NCI-H2196 treated with DMSO at 0.1 percent for 48 hours (cell line): ENCODE results near the gene RAMACL.

Source experiments
- DNase-seq: peaks from one replicate; lab custom pipeline; 2025; ENCODE audit not compliant: unreplicated experiment; lab: John Stamatoyannopoulos, UW

The RAMACL gene

DNA sequence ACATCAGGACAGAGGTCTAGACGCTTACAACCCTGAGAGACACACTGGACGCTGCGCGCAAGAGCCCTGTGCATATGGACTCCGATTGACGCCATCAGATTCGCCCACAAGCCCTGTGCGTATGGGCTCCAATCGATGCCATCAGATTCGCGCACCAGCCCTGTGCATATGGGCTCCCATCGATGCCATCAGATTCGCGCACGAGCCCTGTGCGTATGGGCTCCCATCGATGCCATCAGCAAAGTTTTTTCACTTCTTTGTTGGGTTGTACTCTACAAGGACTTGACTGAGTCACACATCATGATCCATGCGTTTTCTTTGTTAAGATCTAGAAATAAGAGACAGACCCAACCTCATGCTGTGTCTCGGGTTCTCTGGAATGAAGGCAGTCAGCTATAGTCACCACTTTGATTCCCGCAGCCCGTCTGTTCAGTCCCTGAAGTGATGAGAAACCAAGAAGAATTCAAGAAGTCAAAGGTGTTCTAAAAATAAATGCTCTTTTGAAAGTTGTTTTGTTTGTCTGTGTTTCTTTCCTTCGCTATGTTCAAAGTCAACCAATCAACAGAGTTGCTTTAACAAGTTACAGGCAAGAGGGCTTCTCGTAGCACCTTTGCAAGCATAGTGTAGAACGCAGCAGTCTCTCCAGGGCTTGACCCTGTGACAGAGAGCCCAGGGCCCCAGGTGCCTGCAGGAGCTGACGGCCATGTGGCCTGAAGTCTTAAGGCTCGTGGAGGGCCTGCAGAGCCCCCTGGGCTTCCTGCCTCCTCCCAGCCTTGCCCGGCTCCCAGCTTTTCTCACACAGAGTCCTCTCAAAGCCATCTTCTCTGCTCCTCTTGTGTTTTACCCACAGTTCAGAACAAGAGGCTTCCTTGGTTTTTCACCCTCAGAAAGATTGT lies 32.6 kb upstream of the RAMACL start:
- DNase-seq: no peak

DNA sequence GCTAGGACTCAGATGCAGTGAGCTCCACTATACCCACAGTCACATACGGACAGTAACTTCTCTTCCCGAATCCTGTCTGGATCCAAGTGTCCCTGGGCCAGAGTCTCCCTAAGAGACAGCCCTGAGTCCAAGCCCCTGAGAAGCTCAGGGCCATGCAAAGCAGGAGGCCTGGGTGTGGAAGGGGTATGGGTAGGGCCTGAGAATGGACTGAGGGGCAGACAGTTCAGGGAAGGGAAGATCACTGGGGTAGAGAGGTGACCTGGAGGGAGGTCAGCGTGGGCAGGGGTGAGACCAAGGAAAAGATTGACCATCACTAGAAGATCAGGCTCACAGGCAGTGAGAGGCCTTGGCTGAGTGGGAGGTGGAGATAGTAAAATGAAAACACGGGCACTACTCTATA lies 31.8 kb upstream of the RAMACL start:
- no peak for DNase-seq

DNA sequence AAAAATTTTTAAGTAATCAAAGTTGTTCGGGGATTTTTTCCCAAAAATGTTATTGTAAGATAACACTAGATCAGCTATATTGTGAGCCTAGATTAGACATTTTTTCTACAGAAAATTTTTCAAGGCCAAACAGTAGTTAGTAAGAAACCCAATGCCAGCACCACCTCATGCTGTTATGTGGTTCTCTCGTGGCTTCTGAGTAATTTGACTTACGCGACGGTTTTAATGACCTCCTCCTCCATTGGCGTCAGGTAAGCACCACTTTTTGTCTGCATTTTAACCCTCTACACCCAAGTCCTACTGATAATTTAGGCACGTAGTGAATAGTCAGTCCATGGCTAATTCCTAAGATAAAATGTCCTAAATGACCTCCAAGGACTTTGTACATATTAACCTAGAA lies 30.9 kb upstream of the RAMACL start:
- DNase-seq: no peak

DNA sequence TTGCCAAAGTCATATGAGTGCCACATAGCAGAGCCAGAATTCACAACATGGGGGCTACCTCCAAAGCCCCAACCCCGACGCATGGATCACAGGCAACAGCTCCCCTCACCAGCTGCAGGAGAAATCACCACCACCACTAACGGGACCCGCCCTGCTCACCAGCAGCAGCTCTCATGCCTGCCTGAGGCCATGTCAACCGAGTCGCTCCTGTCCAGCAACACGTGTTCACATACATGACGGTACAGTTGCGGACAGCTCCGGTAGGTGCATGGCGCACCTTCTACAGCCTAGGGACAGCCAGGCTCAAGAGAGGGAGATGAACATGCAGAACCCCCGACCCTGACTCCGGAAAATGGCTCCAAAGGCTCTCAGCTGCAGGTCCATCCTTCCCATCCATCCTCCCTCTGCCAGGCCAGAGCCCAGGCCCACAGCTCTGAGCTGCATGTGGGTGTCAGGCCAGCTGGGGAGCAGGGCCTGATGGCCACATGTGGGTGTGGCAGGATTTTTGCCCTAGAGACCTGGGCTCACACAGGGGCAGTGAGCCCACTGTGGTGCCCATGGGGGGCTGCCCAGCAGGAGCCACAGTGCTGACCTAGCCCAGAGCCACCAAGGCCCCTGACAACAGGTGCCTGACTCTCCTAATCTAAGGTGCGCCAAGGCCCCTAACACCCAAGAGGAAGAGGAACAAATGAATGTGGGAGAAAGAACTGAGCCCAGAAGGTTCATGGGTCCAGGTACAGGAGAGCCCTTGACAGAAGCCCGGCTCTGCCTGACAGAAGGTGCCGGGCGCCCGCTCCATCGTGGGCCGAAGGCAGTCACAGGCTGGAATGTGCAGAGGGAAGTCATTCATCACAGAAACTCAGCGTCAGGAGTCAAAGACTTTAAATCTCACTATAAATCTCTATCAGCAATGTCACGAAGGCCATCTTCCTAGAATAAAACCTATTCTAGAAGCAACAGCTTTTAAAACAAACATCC lies 30.1 kb upstream of the RAMACL start:
- no peak for DNase-seq

DNA sequence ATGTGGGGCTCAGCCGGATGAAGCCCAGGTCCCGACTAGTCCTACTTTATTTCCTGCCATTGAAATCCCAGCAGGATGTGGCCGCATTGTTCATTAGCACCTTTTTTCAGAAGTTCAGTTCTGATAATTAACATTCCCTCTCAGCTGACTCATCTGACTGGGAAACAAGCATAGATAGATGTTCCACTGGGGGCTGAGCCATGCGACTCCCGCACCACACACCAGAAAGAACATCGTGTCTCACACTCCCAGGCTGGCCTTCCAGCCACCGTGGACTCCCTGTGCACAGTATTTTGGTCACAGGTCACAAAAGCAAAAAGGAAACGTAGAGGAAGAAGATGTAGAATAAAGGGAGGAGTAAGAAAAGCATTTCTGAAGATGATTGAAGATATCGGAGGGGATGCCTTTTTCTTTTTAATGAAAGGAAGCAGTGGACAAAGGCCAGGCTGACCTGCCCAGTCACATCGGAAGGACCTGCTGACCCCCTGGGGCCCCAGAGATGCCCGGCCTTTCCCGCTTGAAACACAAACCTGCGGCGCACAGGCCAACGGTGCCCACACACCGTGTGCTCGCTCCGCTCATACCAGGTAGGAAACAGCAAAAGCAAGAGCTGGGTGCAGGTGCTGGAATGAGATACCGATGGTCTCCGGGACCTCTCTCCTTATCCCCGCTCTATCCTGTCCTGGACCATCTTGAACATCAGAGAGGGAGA lies 28.7 kb upstream of the RAMACL start:
- DNase-seq: no peak

DNA sequence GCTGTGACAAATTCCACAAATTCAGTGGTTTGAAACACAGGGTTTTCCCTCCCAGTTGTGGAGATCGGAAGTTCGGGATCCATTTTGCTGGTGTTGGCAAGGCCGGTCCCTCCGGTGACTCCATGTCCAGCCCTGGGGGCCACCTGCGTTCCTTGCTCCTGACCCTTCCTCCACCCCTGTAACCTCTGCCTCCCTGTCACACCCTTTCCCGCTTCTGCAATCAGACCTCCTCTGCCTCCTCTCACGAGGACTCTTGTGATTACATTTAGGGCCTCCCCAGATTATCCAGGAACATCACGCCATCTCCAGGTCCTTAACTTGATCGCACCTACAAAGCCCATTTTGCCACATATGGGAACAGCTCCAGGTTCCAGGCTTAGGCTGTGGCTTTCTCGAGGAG lies 28.1 kb upstream of the RAMACL start:
- no peak for DNase-seq

DNA sequence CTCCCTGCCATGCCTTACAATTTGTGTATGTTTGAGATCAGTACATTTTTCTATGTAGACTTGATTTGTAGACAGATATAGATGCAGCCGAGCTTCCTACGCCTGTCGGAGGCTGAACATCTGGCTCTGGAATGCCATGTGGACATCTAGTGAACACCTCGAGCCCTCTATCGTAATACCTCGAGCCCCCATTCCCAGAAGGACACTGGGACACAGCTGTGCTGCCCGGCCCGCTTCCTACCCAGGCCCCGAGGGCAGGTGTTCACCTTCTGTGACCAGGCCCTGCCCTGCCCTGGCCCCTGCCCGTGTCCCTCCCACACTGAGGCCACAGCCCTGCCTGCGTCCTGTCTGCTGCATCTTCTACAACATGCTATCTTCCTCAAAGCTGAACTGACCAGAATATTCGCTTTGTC lies 27.7 kb upstream of the RAMACL start:
- no peak for DNase-seq

DNA sequence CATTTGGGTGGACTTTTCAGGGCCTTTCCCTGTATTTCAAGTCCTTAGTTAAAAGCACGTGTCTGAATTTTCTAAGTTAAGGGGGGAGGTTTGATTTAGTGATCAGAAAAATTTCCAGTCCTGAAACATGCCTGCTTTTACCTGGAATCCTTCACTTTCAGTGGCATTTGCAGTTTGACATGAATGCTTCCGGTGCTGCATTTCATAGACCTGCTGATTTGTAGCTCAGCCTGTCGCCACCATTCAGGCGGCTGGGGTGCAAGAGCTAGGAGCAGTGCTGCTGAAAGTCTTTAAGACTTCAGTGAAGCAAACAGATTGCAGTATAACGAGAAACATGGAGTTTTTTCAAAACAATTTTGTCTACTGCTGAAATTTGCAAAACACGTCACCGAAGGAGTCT lies 26.5 kb upstream of the RAMACL start:
- no peak for DNase-seq

DNA sequence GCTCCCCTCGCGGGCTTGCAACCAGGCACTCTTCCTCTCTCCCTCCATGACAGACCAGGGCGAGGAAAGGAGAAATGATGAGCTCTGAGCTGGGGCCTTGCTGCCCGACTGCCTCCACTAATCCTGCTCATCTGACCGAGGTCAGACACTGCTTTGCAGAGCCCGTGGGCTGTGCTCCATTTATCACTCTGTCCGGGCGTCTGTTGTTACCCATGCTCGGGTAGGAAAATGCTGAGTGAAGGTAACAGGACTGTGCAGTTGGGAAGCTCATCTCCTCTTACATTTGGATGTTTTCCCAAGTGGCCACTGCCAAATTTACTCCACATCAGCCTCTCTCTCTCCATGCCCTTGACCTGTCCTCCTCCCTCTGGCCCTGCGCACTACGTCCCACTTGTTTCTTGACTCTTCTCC lies 26.0 kb upstream of the RAMACL start:
- DNase-seq: no peak

DNA sequence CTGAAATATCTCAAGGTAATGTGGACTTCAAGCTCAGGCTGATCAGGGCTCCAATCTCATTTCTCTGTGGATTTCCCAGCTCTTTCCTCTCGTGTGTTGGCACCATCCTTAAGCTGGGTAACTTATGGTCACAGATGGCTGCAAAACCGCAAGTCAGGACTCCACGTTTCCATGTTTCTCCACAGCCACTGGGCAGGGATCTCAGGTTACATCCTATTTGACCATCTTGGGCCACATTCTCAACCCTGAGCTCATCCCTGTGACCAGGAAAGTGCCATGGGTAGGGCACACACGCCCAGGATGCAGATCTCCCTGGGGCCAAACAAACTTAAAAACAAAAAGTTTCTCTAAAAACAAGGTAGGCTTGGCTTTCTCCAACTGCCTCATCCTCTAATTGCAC lies 25.2 kb upstream of the RAMACL start:
- no peak for DNase-seq

DNA sequence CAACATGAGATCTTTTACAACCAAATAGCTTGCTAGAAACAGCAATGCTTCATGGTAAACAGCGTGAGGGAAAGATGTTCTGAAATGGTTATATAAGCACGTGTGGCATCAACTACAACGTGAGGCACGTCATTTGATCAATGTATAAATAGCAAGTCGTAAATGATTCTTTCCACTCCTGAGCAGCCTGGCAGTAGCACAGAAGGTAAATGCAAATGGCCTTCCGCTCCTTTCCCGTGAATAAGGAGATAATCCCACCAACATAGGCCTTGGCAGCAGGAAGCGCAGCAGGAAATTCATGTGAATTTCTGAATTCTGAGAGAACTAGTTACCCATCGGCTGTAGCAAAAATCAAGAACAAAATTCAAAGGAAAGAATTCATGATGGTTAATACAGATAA lies 23.6 kb upstream of the RAMACL start:
- DNase-seq: no peak

DNA sequence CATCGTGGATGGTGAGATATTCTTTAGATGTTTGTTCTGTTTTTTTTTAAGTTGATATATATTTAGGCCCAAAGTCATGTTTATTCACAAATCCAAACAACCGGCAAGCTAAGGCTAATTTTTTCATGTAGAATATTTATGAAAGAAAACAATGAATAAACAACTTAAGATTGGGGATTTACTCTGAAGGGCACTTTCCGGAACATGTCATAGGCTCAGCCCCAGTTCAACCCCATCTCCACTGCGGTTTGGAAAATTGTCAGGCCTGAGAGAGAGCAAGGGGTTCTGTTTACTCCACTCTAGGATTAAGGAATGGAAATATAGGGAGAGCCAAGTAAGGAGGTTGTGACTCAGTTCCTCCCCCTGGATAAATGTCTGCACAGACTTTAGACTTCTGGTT lies 22.3 kb upstream of the RAMACL start:
- DNase-seq: no peak

DNA sequence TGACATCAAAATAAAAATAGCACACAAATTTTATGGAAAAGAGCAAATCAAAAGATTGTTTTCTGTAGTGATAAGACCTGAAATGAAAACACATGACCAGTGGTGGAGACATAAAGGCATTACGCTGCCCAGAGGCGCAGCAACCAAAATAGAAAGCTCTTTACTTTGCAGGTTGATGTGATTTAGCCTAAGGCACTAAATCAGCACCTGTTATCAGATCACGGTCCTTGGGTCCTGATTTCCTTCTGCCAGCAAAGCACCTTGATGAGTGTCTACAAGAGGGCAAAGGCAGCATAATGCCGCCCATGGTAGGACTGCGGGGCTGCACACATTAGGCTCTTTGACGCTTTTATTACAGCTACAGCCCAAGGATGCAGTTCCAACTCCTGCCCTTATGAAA lies 19.3 kb upstream of the RAMACL start:
- DNase-seq: no peak

DNA sequence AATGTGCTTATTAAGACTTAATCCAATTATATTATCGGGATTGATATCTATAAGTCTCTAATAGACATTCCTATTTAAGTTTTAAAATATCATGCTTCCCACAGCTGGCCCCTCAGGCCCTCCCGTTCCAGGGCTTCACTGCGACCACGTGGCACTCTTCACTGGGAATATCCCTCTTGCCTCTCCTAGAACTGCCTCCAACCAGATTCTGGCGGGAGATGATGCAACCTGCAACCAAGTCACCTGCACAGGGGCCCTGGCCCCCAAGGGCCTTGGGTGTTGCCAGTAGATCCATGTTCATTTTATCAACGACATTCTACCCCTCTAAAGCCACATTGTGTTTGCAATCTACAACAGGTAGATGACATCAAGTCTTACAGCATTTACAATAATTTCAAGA lies 18.4 kb upstream of the RAMACL start:
- DNase-seq: no peak

DNA sequence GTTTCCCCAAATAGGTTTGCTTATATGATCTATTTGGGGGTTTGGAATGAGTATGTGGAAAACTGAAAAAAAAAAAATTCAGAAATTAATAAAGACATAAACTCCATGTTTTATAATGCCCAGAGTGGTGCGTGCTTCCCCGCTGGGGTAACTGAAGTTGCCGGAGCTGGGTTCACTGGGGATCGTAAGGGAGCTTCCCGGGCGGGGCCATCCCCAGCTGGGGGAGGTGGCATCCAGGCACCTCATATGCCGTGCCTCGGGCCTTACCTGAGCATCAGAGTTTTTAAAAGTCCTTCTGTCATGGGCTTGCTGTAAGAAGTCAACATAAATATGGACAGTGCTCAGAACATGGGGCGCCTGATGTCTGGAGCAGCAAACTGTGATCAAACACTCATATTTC lies 17.9 kb upstream of the RAMACL start:
- DNase-seq: no peak

DNA sequence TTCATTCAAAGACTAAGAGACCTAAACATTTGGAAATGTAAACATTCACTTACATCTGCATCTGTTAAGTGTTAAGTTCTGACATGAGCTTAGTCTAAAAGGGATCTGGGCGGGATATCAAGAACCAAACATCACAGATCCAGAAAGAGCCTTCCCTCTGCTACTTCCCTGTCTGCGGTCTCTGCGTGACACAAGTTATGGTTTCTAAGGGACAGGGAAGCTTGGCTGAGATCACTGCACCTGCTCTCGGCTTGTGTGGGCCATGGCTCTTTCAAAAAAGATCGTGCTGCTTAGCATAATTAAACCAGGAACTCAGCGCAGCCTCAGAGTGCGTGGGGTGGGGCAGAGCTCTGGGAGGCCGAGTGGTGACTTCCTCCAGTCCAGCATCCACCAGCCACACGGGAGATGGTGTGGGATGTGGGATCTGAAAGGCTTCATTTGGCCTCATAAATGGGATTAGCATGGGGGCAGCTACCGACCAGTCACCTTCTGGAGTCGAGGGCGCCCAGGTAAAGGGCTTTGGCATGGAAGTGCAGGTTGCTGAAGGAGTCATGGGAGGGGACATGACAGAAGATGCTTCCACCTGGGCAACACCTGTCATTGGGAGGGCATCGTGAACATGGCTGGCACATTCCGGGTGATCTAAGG lies 16.7 kb upstream of the RAMACL start:
- DNase-seq: no peak

DNA sequence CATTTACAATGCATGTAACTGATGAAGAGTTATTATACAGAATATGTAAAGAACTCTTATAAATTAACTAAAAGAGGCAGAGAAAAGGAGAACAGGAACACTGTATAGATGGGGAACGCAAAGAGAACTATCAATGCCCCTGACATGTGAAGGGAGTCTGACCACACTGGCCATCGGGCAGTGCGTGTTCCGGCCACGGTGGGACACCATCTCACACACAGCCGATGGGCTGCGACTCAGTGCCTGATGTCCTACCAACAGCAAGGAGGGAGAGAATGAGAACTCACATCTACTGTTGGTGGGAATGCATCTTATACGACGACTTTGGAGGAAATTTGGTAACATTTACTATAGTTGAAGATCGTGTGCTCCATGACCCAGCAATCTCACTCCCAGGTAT lies 15.5 kb upstream of the RAMACL start:
- DNase-seq: no peak

DNA sequence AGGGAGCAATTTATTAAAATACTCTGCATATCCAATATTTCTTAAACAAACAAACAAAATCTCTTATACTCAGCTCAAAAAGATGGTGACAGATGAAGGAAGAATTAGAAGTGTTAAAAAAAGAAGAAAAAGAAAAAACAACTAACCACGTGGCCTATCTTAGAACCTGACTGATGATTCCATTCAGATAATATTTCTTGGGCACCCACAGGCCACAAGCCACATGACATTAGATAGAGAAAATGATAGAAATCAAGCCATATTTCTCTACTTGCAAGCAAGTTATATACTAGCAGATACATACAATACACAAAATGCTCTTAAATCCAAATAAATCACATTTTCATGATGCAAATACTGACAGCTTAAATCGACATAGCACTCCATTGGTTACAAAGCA lies 14.5 kb upstream of the RAMACL start:
- no peak for DNase-seq

DNA sequence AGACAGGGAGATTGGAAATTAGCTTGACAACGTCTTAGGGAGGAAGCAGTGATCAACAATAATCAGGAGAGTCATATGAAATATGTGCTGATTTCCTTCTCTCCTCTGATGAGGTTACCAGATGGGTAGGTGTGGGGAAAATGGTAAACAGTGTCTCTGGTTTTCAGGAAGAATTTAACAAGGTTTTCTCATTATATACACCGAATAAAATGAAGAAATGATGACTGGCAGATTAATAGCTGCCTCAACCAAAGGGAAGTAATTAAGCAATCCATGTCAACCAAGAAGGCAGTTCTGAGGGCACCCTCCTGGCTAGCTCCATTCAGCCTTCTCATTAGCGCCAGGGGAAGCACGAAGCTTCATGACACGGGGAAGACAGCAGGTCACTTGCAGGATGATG lies 12.7 kb upstream of the RAMACL start:
- DNase-seq: no peak

DNA sequence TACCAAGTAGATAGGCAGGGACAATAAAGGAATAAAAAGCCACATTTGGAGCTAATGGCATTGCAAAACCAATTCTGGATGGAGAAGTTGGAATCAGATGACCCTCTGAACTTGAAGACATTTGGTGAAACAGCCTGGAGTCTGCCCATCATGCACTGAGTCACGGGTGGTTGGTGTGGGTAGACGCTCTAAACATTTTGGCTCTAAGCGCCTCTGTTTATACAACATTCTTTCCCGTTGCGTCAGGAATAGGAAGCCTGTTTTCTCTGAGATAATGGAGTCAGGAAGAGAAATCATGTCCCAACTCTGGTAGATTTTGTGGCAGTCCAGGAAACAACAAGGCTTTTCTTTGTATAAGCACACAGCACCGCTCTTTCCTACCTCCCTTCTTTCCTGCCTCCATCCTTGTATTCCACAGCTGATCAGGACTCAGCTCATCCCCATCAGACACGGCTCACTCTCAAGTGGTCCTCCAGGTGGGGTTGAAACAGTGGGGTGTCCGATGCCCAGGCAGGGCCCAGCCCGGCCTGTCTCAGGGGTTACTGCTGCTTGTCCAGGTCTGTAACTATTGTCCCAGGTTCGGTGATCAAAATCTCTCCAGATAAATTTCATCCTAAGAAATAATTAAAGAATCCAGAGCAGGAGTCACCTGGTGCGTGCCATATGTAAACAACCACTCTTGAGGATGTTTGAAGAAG lies 12.1 kb upstream of the RAMACL start:
- no peak for DNase-seq
